ENCODE measurements around the gene CBFA2T3. TPM values are rescaled to one million over a fixed set of nuclear protein-coding genes. Genes with fewer than 3 reads are reported as not detected.

Gene CBFA2T3
- polyA plus RNA-seq, 3 donors = 5.3 to 32.2 (median 6.2) TPM

DNA sequence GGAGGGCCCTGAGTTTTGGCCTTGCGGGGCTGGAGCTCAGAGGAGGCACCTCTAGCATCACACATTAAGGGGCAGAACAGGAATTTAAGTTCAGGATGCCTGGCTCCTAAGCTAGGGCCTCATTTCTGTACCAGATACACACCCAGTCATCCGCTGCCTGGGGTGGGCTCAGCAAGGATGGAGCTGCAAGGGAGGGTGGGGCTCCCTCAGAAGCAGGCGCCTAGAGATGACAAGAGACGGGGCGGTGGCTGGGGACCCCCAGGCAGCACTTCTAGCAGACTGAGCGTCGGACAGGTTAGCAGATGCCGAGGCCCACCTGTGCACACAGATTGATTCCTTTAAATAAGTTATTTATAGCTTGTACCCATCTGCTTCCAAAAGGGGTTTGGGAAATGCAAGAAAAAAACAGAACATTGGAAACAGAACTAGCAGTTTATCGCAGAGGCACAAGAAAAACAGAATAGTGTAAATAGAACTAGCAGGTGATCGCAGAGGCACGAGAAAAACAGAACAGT lies 47.6 kb upstream of the CBFA2T3 start:
- H2AFZ ChIP-seq (ENCODE audit: insufficient read depth, low read depth, low read length, poor library complexity, severe bottlenecking) = no peak overlapping the region
- no peak overlapping the region for H3K4me2 ChIP-seq (replicated peaks; ENCODE audit: extremely low read depth, low read length, poor library complexity, severe bottlenecking)
- H3K36me3 ChIP-seq (replicated peaks in 1 of 2; ENCODE audit: control insufficient read depth in 1 of 2, insufficient read depth in 2 of 2, low read length in 2 of 2) = no peaks in the 10 kb centered on the region
- no peak for DNase-seq
- no peaks in the 10 kb centered on the region for H3K4me1 ChIP-seq (ENCODE audit: control insufficient read depth in 1 of 2, insufficient read depth in 2 of 2, low read length in 2 of 2)
- no peak overlapping the region for H3K9ac ChIP-seq (ENCODE audit: insufficient read depth, low read length, poor library complexity, severe bottlenecking)
- peaks cover 5 to 18% (median 12%) of the 10 kb centered on the region in 7 donors for H3K9me3 Mint-ChIP-seq
- H3K4me1 Mint-ChIP-seq = peaks cover 5% of the 10 kb centered on the region
- peaks cover 4 to 12% (median 8%) of the 10 kb centered on the region in 3 donors for H3K27me3 Mint-ChIP-seq (ENCODE audit: low read depth in 3 of 3)
- H3K9me3 ChIP-seq (replicated peaks in 1 of 2; ENCODE audit: control insufficient read depth in 1 of 2, insufficient read depth in 1 of 2, low read length in 2 of 2) = peaks cover 6 to 12% of the 10 kb centered on the region in 2 donors
- H3K36me3 Mint-ChIP-seq = no peaks in the 10 kb centered on the region
- H3K27ac Mint-ChIP-seq = no peak overlapping the region
- no peaks in the 10 kb centered on the region for H4K20me1 ChIP-seq (ENCODE audit: insufficient read depth, low read length)
- no peaks in the 10 kb centered on the region for H3K79me2 ChIP-seq (ENCODE audit: insufficient read depth, low read length)
- H3K27me3 ChIP-seq (ENCODE audit: control insufficient read depth in 2 of 2, insufficient read depth in 2 of 2, low read length in 2 of 2) = no peaks in the 10 kb centered on the region
- no peak overlapping the region for H3K4me3 ChIP-seq (replicated peaks in 1 of 3; ENCODE audit: low read depth in 2 of 3, low read length in 3 of 3)
- intact Hi-C loops (cut with micrococcal nuclease) = no loop called here
- no peak overlapping the region for H3K27ac ChIP-seq (ENCODE audit: low read depth in 1 of 2, low read length in 2 of 2)
- TF ChIP-seq, protein P1, sequence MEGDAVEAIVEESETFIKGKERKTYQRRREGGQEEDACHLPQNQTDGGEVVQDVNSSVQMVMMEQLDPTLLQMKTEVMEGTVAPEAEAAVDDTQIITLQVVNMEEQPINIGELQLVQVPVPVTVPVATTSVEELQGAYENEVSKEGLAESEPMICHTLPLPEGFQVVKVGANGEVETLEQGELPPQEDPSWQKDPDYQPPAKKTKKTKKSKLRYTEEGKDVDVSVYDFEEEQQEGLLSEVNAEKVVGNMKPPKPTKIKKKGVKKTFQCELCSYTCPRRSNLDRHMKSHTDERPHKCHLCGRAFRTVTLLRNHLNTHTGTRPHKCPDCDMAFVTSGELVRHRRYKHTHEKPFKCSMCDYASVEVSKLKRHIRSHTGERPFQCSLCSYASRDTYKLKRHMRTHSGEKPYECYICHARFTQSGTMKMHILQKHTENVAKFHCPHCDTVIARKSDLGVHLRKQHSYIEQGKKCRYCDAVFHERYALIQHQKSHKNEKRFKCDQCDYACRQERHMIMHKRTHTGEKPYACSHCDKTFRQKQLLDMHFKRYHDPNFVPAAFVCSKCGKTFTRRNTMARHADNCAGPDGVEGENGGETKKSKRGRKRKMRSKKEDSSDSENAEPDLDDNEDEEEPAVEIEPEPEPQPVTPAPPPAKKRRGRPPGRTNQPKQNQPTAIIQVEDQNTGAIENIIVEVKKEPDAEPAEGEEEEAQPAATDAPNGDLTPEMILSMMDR (IDR thresholded peaks at IDR 0.05) = no peak
- WGBS (ENCODE audit: insufficient coverage) = 100% methylated on average over 2 of the region's 11 CpGs
- H3K4me3 Mint-ChIP-seq = peak overlapping the region in 1 of 2 donors; percentile 17

DNA sequence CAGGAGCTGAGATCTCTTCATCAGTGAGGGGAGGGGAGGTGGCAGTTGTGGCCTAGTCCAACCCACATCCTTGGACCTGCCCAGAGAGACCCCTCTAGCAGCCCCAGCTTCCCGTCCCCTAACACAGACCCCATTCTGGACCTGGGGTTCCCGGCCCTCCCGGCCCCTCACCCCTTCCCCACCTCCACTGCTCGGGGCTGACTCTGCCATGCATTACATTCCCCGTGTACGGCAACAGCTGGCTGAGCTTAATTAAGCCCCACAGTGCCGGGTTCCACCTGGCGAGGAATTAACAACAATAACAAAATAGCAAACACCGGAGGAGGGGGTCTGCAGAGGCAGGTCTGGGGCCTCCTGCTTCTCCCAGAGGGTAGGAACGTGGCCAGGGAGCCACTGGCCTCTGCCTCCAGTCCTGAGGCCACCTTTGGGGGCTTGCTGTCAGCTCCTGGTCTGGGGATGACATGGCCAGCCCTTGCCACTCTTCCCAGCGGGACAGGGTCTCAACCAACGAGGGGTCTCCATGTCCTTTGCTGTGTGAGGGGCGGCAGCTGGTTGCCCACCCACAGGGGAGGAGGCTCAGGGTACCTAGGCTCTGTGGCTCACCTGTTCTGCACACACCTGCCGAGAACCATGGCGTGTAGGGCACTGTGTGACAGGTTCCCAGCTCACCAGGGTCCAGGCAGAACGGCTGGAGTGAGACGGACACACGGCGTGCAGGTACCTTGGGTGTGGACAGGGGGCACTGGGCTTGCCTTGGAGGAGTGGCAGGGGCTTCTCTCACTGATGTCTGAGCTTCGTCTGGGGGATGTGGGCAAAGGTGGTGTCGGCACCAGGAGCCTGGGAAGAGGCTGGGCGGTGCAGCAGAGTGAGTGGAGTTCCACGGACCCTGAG lies 46.9 kb upstream of the CBFA2T3 start:
- Mint-ChIP-seq H3K4me1 (peaks cover 5% of the 10 kb centered on the region), H3K27ac (no peak overlapping the region), H3K27me3 (ENCODE audit: low read depth in 3 of 3) (peaks cover 6 to 12% (median 11%) of the 10 kb centered on the region in 3 donors), H3K9me3 (peaks cover 5 to 18% (median 12%) of the 10 kb centered on the region in 7 donors), H3K4me3 (peak overlapping the region in 1 of 2 donors; percentile 14), H3K36me3 (no peaks in the 10 kb centered on the region)
- intact Hi-C loops (cut with micrococcal nuclease) = no loop called here
- no peak overlapping the region for H3K4me2 ChIP-seq (replicated peaks; ENCODE audit: extremely low read depth, low read length, poor library complexity, severe bottlenecking)
- no peaks in the 10 kb centered on the region for H3K27me3 ChIP-seq (ENCODE audit: control insufficient read depth in 2 of 2, insufficient read depth in 2 of 2, low read length in 2 of 2)
- H3K27ac ChIP-seq (ENCODE audit: low read depth in 1 of 2, low read length in 2 of 2) = no peak overlapping the region
- H3K4me3 ChIP-seq (replicated peaks in 1 of 3; ENCODE audit: low read depth in 2 of 3, low read length in 3 of 3) = no peak overlapping the region
- H3K4me1 ChIP-seq (ENCODE audit: control insufficient read depth in 1 of 2, insufficient read depth in 2 of 2, low read length in 2 of 2) = no peaks in the 10 kb centered on the region
- no peaks in the 10 kb centered on the region for H4K20me1 ChIP-seq (ENCODE audit: insufficient read depth, low read length)
- peaks cover 6 to 12% of the 10 kb centered on the region in 2 donors for H3K9me3 ChIP-seq (replicated peaks in 1 of 2; ENCODE audit: control insufficient read depth in 1 of 2, insufficient read depth in 1 of 2, low read length in 2 of 2)
- H3K36me3 ChIP-seq (replicated peaks in 1 of 2; ENCODE audit: control insufficient read depth in 1 of 2, insufficient read depth in 2 of 2, low read length in 2 of 2) = no peaks in the 10 kb centered on the region
- H2AFZ ChIP-seq (ENCODE audit: insufficient read depth, low read depth, low read length, poor library complexity, severe bottlenecking) = no peak overlapping the region
- no peak overlapping the region for H3K9ac ChIP-seq (ENCODE audit: insufficient read depth, low read length, poor library complexity, severe bottlenecking)
- TF ChIP-seq, protein P1 (IDR thresholded peaks at IDR 0.05) = no peak
- H3K79me2 ChIP-seq (ENCODE audit: insufficient read depth, low read length) = no peaks in the 10 kb centered on the region
- 92% methylated on average over 18 of the region's 23 CpGs for WGBS (ENCODE audit: insufficient coverage)
- no peak for DNase-seq

All from CD14-positive monocyte (primary cell).